ENCODE measurements around the gene FAM186B. TPM values are rescaled to one million over a fixed set of nuclear protein-coding genes. Genes with fewer than 3 reads are reported as not detected.

FAM186B gene
- total and polyA plus RNA-seq, 10 donors = 0.08 to 0.67 (median 0.33) TPM; not detected in 4

GRCh38 chr12:49632986-49633702 lies 27.7 kb upstream of the FAM186B start:
- Histone ChIP-seq H3K27ac (no peak overlapping the region), H3K36me3 (peaks cover 0 to 29% (median 4%) of the 10 kb centered on the region in 6 donors), H3K9me3 (no peaks in the 10 kb centered on the region), H3K27me3 (replicated peaks in 1 of 7) (no peaks in the 10 kb centered on the region), H3K4me3 (no peak overlapping the region), H3K4me1 (peaks cover 8 to 21% (median 16%) of the 10 kb centered on the region in 6 donors)
- intact Hi-C loops (cut with DNase I; ENCODE audit: low total_unique reads) = no loop called here
- DNase-seq = no peak
- WGBS, 5 donors = 89 to 98% (median 95%) methylated on average over 8 of the region's 8 CpGs
- no peak for TF ChIP-seq POLR2AphosphoS5 (IDR thresholded peaks at IDR 0.05)

GRCh38 chr12:49632401-49632800 lies 27.0 kb upstream of the FAM186B start:
- H3K9me3 ChIP-seq = no peaks in the 10 kb centered on the region
- no peak overlapping the region for H3K4me3 ChIP-seq
- whole genome bisulfite sequencing, 5 donors = 84 to 96% (median 93%) methylated on average over 4 to 9 of the region's 9 CpGs
- H3K36me3 ChIP-seq = peaks cover 0 to 29% (median 4%) of the 10 kb centered on the region in 6 donors
- no peak for DNase-seq
- intact Hi-C loops (cut with DNase I; ENCODE audit: low total_unique reads) = no loop called here
- no peak for TF ChIP-seq POLR2AphosphoS5 (IDR thresholded peaks at IDR 0.05)
- no peak for TF ChIP-seq CTCF (IDR thresholded peaks at IDR 0.05 in 8 of 11, conservative IDR thresholded peaks at IDR 0.05 in 3 of 11)
- no peaks in the 10 kb centered on the region for H3K27me3 ChIP-seq (replicated peaks in 1 of 7)
- H3K27ac ChIP-seq = no peak overlapping the region
- peaks cover 7 to 13% (median 11%) of the 10 kb centered on the region in 6 donors for H3K4me1 ChIP-seq

- intact Hi-C loops (cut with DNase I; ENCODE audit: low total_unique reads) = no loop called here
- 84 to 92% (median 86%) methylated on average over 6 of the region's 6 CpGs for whole genome bisulfite sequencing, 5 donors
These were observed 26.0 kb upstream of the FAM186B start for GRCh38 chr12:49631336-49631907.

GRCh38 chr12:49627752-49628360 lies 22.4 kb upstream of the FAM186B start:
- no peaks in the 10 kb centered on the region for H3K9me3 ChIP-seq
- no peaks in the 10 kb centered on the region for H3K27me3 ChIP-seq (replicated peaks in 1 of 7)
- peaks cover 0 to 10% (median 2%) of the 10 kb centered on the region in 6 donors for H3K36me3 ChIP-seq
- no peak for TF ChIP-seq POLR2A (IDR thresholded peaks at IDR 0.05)
- TF ChIP-seq CTCF (IDR thresholded peaks at IDR 0.05 in 8 of 11, conservative IDR thresholded peaks at IDR 0.05 in 3 of 11) = no peak
- no peak for TF ChIP-seq POLR2AphosphoS5 (IDR thresholded peaks at IDR 0.05)
- intact Hi-C loops (cut with DNase I; ENCODE audit: low total_unique reads) = no loop called here
- WGBS, 5 donors = 91 to 96% (median 92%) methylated on average over 3 of the region's 3 CpGs
- H3K4me3 ChIP-seq = no peak overlapping the region
- peaks cover 0 to 14% (median 3%) of the 10 kb centered on the region in 6 donors for H3K4me1 ChIP-seq
- DNase-seq = no peak
- H3K27ac ChIP-seq = no peak overlapping the region

More at GRCh38 chr12:49631336-49631907, 26.0 kb upstream of the FAM186B start:
- H3K4me1 ChIP-seq = peaks cover under 1 to 4% (median 2%) of the 10 kb centered on the region in 6 donors
- H3K36me3 ChIP-seq = peaks cover 0 to 29% (median 4%) of the 10 kb centered on the region in 6 donors
- H3K4me3 ChIP-seq = no peak overlapping the region
- no peaks in the 10 kb centered on the region for H3K27me3 ChIP-seq (replicated peaks in 1 of 7)
- no peak overlapping the region for H3K27ac ChIP-seq
- TF ChIP-seq POLR2A (IDR thresholded peaks at IDR 0.05) (no peak), POLR2AphosphoS5 (IDR thresholded peaks at IDR 0.05) (no peak), CTCF (IDR thresholded peaks at IDR 0.05 in 8 of 11, conservative IDR thresholded peaks at IDR 0.05 in 3 of 11) (no peak)
- H3K9me3 ChIP-seq = no peaks in the 10 kb centered on the region
- DNase-seq = no peak
